GM23338 (cell line): Measurements from ENCODE around the gene RPLP1. TPM values are rescaled to one million over a fixed set of nuclear protein-coding genes. Genes with fewer than 3 reads are reported as not detected.

Source experiments
- ATAC-seq: fragments of 200-7000 bp; cut with Tn5 transposase; 3 replicates; pipeline ENCODE4 v1.9.1; 2020
- DNase-seq: peaks from one replicate; pipeline ENCODE4 v3.0.0-alpha.2; 2015; ENCODE audit warnings: low spot score
- H2AFZ ChIP-seq: fragments of 200-600 bp; sonication (generic); 2 replicates; pipeline ENCODE4 v1.8.0; 2016; ENCODE audit warnings: antibody characterized with exemption, mild to moderate bottlenecking, moderate library complexity
- H3F3A ChIP-seq: fragments of 200-600 bp; sonication (generic); replicated peaks from 2 replicates; pipeline ENCODE4 v1.8.0; 2017; ENCODE audit warnings: antibody characterized with exemption, mixed run types, low read depth
- H3K27ac ChIP-seq: fragments of 200-600 bp; sonication (generic); 2 replicates; pipeline ENCODE4 v1.6.1; 2016; ENCODE audit warnings: low read depth
- H3K27me3 ChIP-seq: fragments of 200-600 bp; sonication (generic); 2 replicates; pipeline ENCODE4 v1.8.0; 2016; ENCODE audit warnings: mild to moderate bottlenecking, mixed run types, moderate library complexity; ENCODE audit not compliant: insufficient read depth
- H3K36me3 ChIP-seq: fragments of 200-600 bp; sonication (generic); 2 replicates; pipeline ENCODE4 v1.8.0; 2016; ENCODE audit warnings: mild to moderate bottlenecking; ENCODE audit not compliant: insufficient read depth
- H3K4me1 ChIP-seq: fragments of 200-600 bp; sonication (generic); 2 replicates; pipeline ENCODE4 v1.8.0; 2016; ENCODE audit warnings: mild to moderate bottlenecking, moderate library complexity; ENCODE audit not compliant: insufficient read depth
- H3K4me2 ChIP-seq: fragments of 200-600 bp; sonication (generic); 2 replicates; pipeline ENCODE4 v1.7.1; 2017; ENCODE audit warnings: mixed run types
- H3K4me3 ChIP-seq: fragments of 200-600 bp; sonication (generic); 2 replicates; pipeline ENCODE4 v1.6.1; 2016; ENCODE audit warnings: mixed run types
- H3K79me2 ChIP-seq: fragments of 200-600 bp; sonication (generic); replicated peaks from 2 replicates; pipeline ENCODE4 v1.8.0; 2017; ENCODE audit warnings: mild to moderate bottlenecking; ENCODE audit not compliant: insufficient read depth
- H3K9me2 ChIP-seq: fragments of 200-600 bp; sonication (generic); 2 replicates; pipeline ENCODE4 v1.8.0; 2017; ENCODE audit not compliant: insufficient read depth
- H4K20me1 ChIP-seq: fragments of 200-600 bp; sonication (generic); replicated peaks from 2 replicates; pipeline ENCODE4 v1.8.0; 2017; ENCODE audit warnings: mild to moderate bottlenecking; ENCODE audit not compliant: insufficient read depth
- H3K27ac Mint-ChIP-seq: 2 replicates; pipeline ENCODE4 v1.8.0; 2020; ENCODE audit warnings: inconsistent platforms, mild to moderate bottlenecking, moderate library complexity, mixed read lengths
- H3K27me3 Mint-ChIP-seq: 3 replicates; pipeline ENCODE4 v1.8.0; 2022; ENCODE audit warnings: low read depth, mild to moderate bottlenecking, moderate library complexity, mixed read lengths, inconsistent platforms; ENCODE audit not compliant: insufficient read depth, poor library complexity
- H3K36me3 Mint-ChIP-seq: 3 replicates; pipeline ENCODE4 v1.8.0; 2021; ENCODE audit warnings: low read depth, mild to moderate bottlenecking, inconsistent platforms, moderate library complexity, mixed read lengths
- H3K4me1 Mint-ChIP-seq: 3 replicates; pipeline ENCODE4 v1.8.0; 2020; ENCODE audit warnings: mild to moderate bottlenecking, inconsistent platforms, mixed read lengths
- H3K4me3 Mint-ChIP-seq: 3 replicates; pipeline ENCODE4 v1.8.0; 2021; ENCODE audit warnings: moderate library complexity, mild to moderate bottlenecking, inconsistent platforms, mixed read lengths
- H3K9me3 Mint-ChIP-seq: 3 replicates; pipeline ENCODE4 v1.8.0; 2020; ENCODE audit warnings: moderate library complexity, mild to moderate bottlenecking, inconsistent platforms, mixed read lengths
- CREB1 ChIP-seq: fragments of 250-450 bp; sonication (Bioruptor Pico); IDR thresholded peaks from 2 replicates; pipeline ENCODE4 v1.5.0; 2020; ENCODE audit warnings: low read depth, mild to moderate bottlenecking, moderate library complexity
- ETS1 ChIP-seq: IDR thresholded peaks from 2 replicates; pipeline ENCODE4 v1.6.1; 2016; ENCODE audit warnings: antibody characterized with exemption
- EZH2phosphoT487 ChIP-seq: fragments of 200-600 bp; sonication (generic); IDR thresholded peaks from one replicate; pipeline ENCODE4 v1.8.1; 2018; ENCODE audit warnings: antibody characterized with exemption; ENCODE audit not compliant: unreplicated experiment
- JUNB ChIP-seq: IDR thresholded peaks from one replicate; pipeline ENCODE4 v1.6.1; 2016; ENCODE audit warnings: antibody characterized with exemption; ENCODE audit not compliant: unreplicated experiment
- NANOG ChIP-seq: IDR thresholded peaks from 2 replicates; pipeline ENCODE4 v1.6.1; 2016; ENCODE audit warnings: antibody characterized with exemption, borderline replicate concordance
- POLR2AphosphoS5 ChIP-seq: IDR thresholded peaks from 2 replicates; pipeline ENCODE4 v1.6.1; 2016; ENCODE audit warnings: antibody characterized with exemption, low read depth
- REST ChIP-seq: IDR thresholded peaks from one replicate; pipeline ENCODE4 v1.6.1; 2018; ENCODE audit warnings: antibody characterized with exemption; ENCODE audit not compliant: unreplicated experiment
- STAT1 ChIP-seq: IDR thresholded peaks from one replicate; pipeline ENCODE4 v1.6.1; 2016; ENCODE audit warnings: antibody characterized with exemption; ENCODE audit not compliant: unreplicated experiment
- ZNF331 ChIP-seq: fragments of 250-450 bp; sonication (Bioruptor Pico); IDR thresholded peaks from 2 replicates; pipeline ENCODE4 v1.5.0; 2020; ENCODE audit warnings: low read depth, mild to moderate bottlenecking, moderate library complexity
- ZNF462 ChIP-seq: fragments of 250-450 bp; sonication (Bioruptor Pico); IDR thresholded peaks from 2 replicates; pipeline ENCODE4 v1.5.0; 2020; ENCODE audit warnings: mild to moderate bottlenecking, moderate library complexity
- polyA plus RNA-seq: library from polyadenylated mRNA; unstranded; fragments of >200 nt; fragmentation: Nextera tagmentation; extraction: Ambion mirVana; gene quantifications from 2 replicates; pipeline ENCODE4 v1.2.1, GENCODE V29; 2016
- total RNA-seq: library from RNA; depleted of rRNA; stranded (reverse); fragments of >200 nt; shearing (Covaris generic); gene quantifications from 2 replicates; pipeline ENCODE4 v1.2.3, GENCODE V29; 2014

Gene RPLP1
- total and polyA plus RNA-seq, 2 experiments from 2014 or later, result 283 to 3,258 TPM

- H3F3A ChIP-seq, result no peaks in the 10 kb centered on the region; the same call in 1 of the 2 replicates
- H3K9me2 ChIP-seq, result no peaks in the 10 kb centered on the region
- no peaks in the 10 kb centered on the region for H3K4me1 ChIP-seq
- no peaks in the 10 kb centered on the region for H3K27me3 Mint-ChIP-seq
- H3K4me2 ChIP-seq, result no peak overlapping the region
- TF ChIP-seq NANOG (no peak), STAT1 (no peak), REST (no peak), EZH2phosphoT487 (no peak), CREB1 (CRISPR knock-in tag) (no peak), ZNF462 (CRISPR knock-in tag) (no peak), ETS1 (no peak), JUNB (no peak), ZNF331 (CRISPR knock-in tag) (no peak), POLR2AphosphoS5 (no peak)
- peaks cover 89% of the 10 kb centered on the region for H3K36me3 ChIP-seq
- no peak overlapping the region for H3K27ac Mint-ChIP-seq
- no peak overlapping the region for H2AFZ ChIP-seq
- peaks cover 43% of the 10 kb centered on the region for H4K20me1 ChIP-seq
- DNase-seq (no peak), ATAC-seq (no peak)
- H3K79me2 ChIP-seq, result peaks cover 22% of the 10 kb centered on the region
- no peak overlapping the region for H3K27ac ChIP-seq
- no peak overlapping the region for H3K4me3 ChIP-seq
- H3K36me3 Mint-ChIP-seq, result peaks cover 85% of the 10 kb centered on the region
- H3K4me3 Mint-ChIP-seq, result no peak overlapping the region
- no peaks in the 10 kb centered on the region for H3K9me3 Mint-ChIP-seq
- no peaks in the 10 kb centered on the region for H3K4me1 Mint-ChIP-seq
- H3K27me3 ChIP-seq, result no peaks in the 10 kb centered on the region
These were observed 27.7 kb upstream of the RPLP1 start for GRCh38 chr15:69424748-69425413.
